Peyer's patch (tissue), 4 donors: ENCODE results near the gene CTAGE4.
"Not testable (repeated sequence)": the region's sequence is repeated elsewhere in the genome, so short reads cannot be mapped to it uniquely, and the experiment has no call there.

ENCODE experiments used
- POLR2A ChIP-seq, 2 donors: fragments of 450-650 bp; IDR thresholded peaks; one replicate each; pipeline ENCODE4 v1.5.1; 2017; ENCODE audit warnings: antibody characterized with exemption in 2 of 2, mild to moderate bottlenecking in 2 of 2, moderate library complexity in 2 of 2
- TF ChIP-seq, protein P1 (sequence below), 6 experiments: fragments of 450-650 bp in 4 of 6; fragments of 200-600 bp in 2 of 6; sonication (generic) in 1 of 6; IDR thresholded peaks; one replicate each; pipeline ENCODE4 v1.5.1; 2017 to 2019; ENCODE audit warnings: antibody characterized with exemption in 6 of 6, mild to moderate bottlenecking in 3 of 6, moderate library complexity in 1 of 6

- not testable (repeated sequence) for TF ChIP-seq POLR2A (IDR thresholded peaks at IDR 0.05)
- TF ChIP-seq, protein P1, sequence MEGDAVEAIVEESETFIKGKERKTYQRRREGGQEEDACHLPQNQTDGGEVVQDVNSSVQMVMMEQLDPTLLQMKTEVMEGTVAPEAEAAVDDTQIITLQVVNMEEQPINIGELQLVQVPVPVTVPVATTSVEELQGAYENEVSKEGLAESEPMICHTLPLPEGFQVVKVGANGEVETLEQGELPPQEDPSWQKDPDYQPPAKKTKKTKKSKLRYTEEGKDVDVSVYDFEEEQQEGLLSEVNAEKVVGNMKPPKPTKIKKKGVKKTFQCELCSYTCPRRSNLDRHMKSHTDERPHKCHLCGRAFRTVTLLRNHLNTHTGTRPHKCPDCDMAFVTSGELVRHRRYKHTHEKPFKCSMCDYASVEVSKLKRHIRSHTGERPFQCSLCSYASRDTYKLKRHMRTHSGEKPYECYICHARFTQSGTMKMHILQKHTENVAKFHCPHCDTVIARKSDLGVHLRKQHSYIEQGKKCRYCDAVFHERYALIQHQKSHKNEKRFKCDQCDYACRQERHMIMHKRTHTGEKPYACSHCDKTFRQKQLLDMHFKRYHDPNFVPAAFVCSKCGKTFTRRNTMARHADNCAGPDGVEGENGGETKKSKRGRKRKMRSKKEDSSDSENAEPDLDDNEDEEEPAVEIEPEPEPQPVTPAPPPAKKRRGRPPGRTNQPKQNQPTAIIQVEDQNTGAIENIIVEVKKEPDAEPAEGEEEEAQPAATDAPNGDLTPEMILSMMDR (IDR thresholded peaks at IDR 0.05), result not testable (repeated sequence)
Observed at GRCh38 chr7:144205306-144205705, 22.0 kb downstream of the CTAGE4 start.
